Measurements from ENCODE around the gene COL25A1. TPM values are rescaled to one million over a fixed set of nuclear protein-coding genes. Genes with fewer than 3 reads are reported as not detected.
A peak's percentile ranks its signal among the peaks of the same experiment; 100 is the strongest.

Gene COL25A1
- total and polyA plus RNA-seq, 2 experiments from 2014 or later, result 0.25 TPM; not detected in 1

GRCh38 chr4:109214622-109215301 is 87.7 kb downstream of the COL25A1 start:
- H3K4me1 ChIP-seq (ENCODE audit: insufficient read depth), result no peaks in the 10 kb centered on the region
- no peak for TF ChIP-seq EZH2 (IDR thresholded peaks at IDR 0.05; ENCODE audit: insufficient read depth, poor library complexity, severe bottlenecking)
- TF ChIP-seq EZH2phosphoT487 (IDR thresholded peaks at IDR 0.05; ENCODE audit: insufficient read depth, low read depth), result no peak
- H3K9ac ChIP-seq, result no peak overlapping the region
- no peak overlapping the region for H3K4me3 ChIP-seq
- no peaks in the 10 kb centered on the region for H3K27me3 ChIP-seq (replicated peaks; ENCODE audit: insufficient read depth)
- no peaks in the 10 kb centered on the region for H3K36me3 ChIP-seq (ENCODE audit: low read depth)
- no peak overlapping the region for H3K4me2 ChIP-seq (ENCODE audit: unreplicated experiment)
- no peaks in the 10 kb centered on the region; the same call in 1 of the 2 replicates for H3K9me2 ChIP-seq (ENCODE audit: insufficient read depth)
- DNase-seq, result peak; percentile 10
- no peaks in the 10 kb centered on the region for H3K9me3 ChIP-seq (ENCODE audit: low read depth)
- in situ Hi-C loops (cut with MboI), result no loop called here
- no peak overlapping the region for H3K27ac ChIP-seq
- no peaks in the 10 kb centered on the region for H4K20me1 ChIP-seq (ENCODE audit: insufficient read depth)
- 68 to 69% methylated on average over 4 of the region's 4 CpGs for WGBS, 2 experiments (ENCODE audit: low coverage in 1 of 2, low lambda C conversion rate in 2 of 2, missing lambda C conversion rate in 2 of 2)
- H3F3A ChIP-seq (ENCODE audit: insufficient read depth), result no peaks in the 10 kb centered on the region
- no peak overlapping the region for H2AFZ ChIP-seq
- no peaks in the 10 kb centered on the region for H3K79me2 ChIP-seq (ENCODE audit: insufficient read depth)

GRCh38 chr4:109213056-109213455 is 89.4 kb downstream of the COL25A1 start:
- Histone ChIP-seq H3K9ac (no peak overlapping the region), H3K4me1 (ENCODE audit: insufficient read depth) (no peaks in the 10 kb centered on the region), H3K9me2 (ENCODE audit: insufficient read depth) (no peaks in the 10 kb centered on the region; the same call in 1 of the 2 replicates), H3K36me3 (ENCODE audit: low read depth) (no peaks in the 10 kb centered on the region), H4K20me1 (ENCODE audit: insufficient read depth) (no peaks in the 10 kb centered on the region), H3K4me3 (no peak overlapping the region), H3K9me3 (ENCODE audit: low read depth) (no peaks in the 10 kb centered on the region), H3K79me2 (ENCODE audit: insufficient read depth) (no peaks in the 10 kb centered on the region), H3F3A (ENCODE audit: insufficient read depth) (no peaks in the 10 kb centered on the region), H3K4me2 (ENCODE audit: unreplicated experiment) (no peak overlapping the region), H3K27ac (no peak overlapping the region), H3K27me3 (replicated peaks; ENCODE audit: insufficient read depth) (no peaks in the 10 kb centered on the region), H2AFZ (no peak overlapping the region)
- WGBS, 2 experiments (ENCODE audit: low coverage in 1 of 2, low lambda C conversion rate in 2 of 2, missing lambda C conversion rate in 2 of 2), result 44 to 45% methylated on average over 1 of the region's 1 CpG
- in situ Hi-C loops (cut with MboI), result no loop called here
- DNase-seq, result no peak
- no peak for TF ChIP-seq EZH2phosphoT487 (IDR thresholded peaks at IDR 0.05; ENCODE audit: insufficient read depth, low read depth)
- TF ChIP-seq EZH2 (IDR thresholded peaks at IDR 0.05; ENCODE audit: insufficient read depth, poor library complexity, severe bottlenecking), result no peak

- TF ChIP-seq EZH2phosphoT487 (IDR thresholded peaks at IDR 0.05; ENCODE audit: insufficient read depth, low read depth) (no peak), EZH2 (IDR thresholded peaks at IDR 0.05; ENCODE audit: insufficient read depth, poor library complexity, severe bottlenecking) (no peak)
- Histone ChIP-seq H3K27me3 (replicated peaks; ENCODE audit: insufficient read depth) (0 out of 2 replicates have a peak, but pooled peaks cover 4% of the 10 kb centered on the region), H3K9me2 (ENCODE audit: insufficient read depth) (no peaks in the 10 kb centered on the region; the same call in 1 of the 2 replicates), H3K9me3 (ENCODE audit: low read depth) (no peaks in the 10 kb centered on the region), H3F3A (ENCODE audit: insufficient read depth) (no peaks in the 10 kb centered on the region), H3K36me3 (ENCODE audit: low read depth) (no peaks in the 10 kb centered on the region), H3K4me3 (no peak overlapping the region), H3K9ac (no peak overlapping the region), H3K4me2 (ENCODE audit: unreplicated experiment) (no peak overlapping the region), H3K4me1 (ENCODE audit: insufficient read depth) (peaks cover 6% of the 10 kb centered on the region), H4K20me1 (ENCODE audit: insufficient read depth) (no peaks in the 10 kb centered on the region), H3K27ac (no peak overlapping the region), H2AFZ (no peak overlapping the region), H3K79me2 (ENCODE audit: insufficient read depth) (no peaks in the 10 kb centered on the region)
- 17 to 22% methylated on average over 3 of the region's 3 CpGs for WGBS, 2 experiments (ENCODE audit: low coverage in 1 of 2, low lambda C conversion rate in 2 of 2, missing lambda C conversion rate in 2 of 2)
- peak; percentile 4 for DNase-seq
- in situ Hi-C loops (cut with MboI), result no loop called here
Observed at GRCh38 chr4:109211671-109212070, 90.8 kb downstream of the COL25A1 start.

GRCh38 chr4:109209647-109210046 is 92.8 kb downstream of the COL25A1 start:
- no peaks in the 10 kb centered on the region for H3K79me2 ChIP-seq (ENCODE audit: insufficient read depth)
- no peak overlapping the region for H3K4me3 ChIP-seq
- WGBS, 2 experiments (ENCODE audit: low coverage in 1 of 2, low lambda C conversion rate in 2 of 2, missing lambda C conversion rate in 2 of 2), result 82 to 89% methylated on average over 6 of the region's 6 CpGs
- no peak for DNase-seq
- TF ChIP-seq EZH2phosphoT487 (IDR thresholded peaks at IDR 0.05; ENCODE audit: insufficient read depth, low read depth) (no peak), EZH2 (IDR thresholded peaks at IDR 0.05; ENCODE audit: insufficient read depth, poor library complexity, severe bottlenecking) (no peak)
- no peak overlapping the region for H3K9ac ChIP-seq
- no peak overlapping the region for H2AFZ ChIP-seq
- no peaks in the 10 kb centered on the region for H3F3A ChIP-seq (ENCODE audit: insufficient read depth)
- no peak overlapping the region for H3K27ac ChIP-seq
- H3K9me2 ChIP-seq (ENCODE audit: insufficient read depth), result no peaks in the 10 kb centered on the region; the same call in 1 of the 2 replicates
- in situ Hi-C loops (cut with MboI), result no loop called here
- 0 out of 2 replicates have a peak, but pooled peaks cover 4% of the 10 kb centered on the region for H3K27me3 ChIP-seq (replicated peaks; ENCODE audit: insufficient read depth)
- H3K4me1 ChIP-seq (ENCODE audit: insufficient read depth), result peaks cover 8% of the 10 kb centered on the region
- no peaks in the 10 kb centered on the region for H4K20me1 ChIP-seq (ENCODE audit: insufficient read depth)
- no peaks in the 10 kb centered on the region for H3K36me3 ChIP-seq (ENCODE audit: low read depth)
- no peak overlapping the region for H3K4me2 ChIP-seq (ENCODE audit: unreplicated experiment)
- H3K9me3 ChIP-seq (ENCODE audit: low read depth), result no peaks in the 10 kb centered on the region
